Gastrocnemius medialis (tissue), 4 donors: ENCODE measurements around the gene HTRA3. TPM values are rescaled to one million over a fixed set of nuclear protein-coding genes. Genes with fewer than 3 reads are reported as not detected.

ENCODE experiments used
- ATAC-seq, 2 donors: fragments of 150-250 bp; one replicate each; pipeline ENCODE4 v1.9.1; 2016
- DNase-seq, 2 donors: peaks; one replicate each; pipeline ENCODE4 v3.0.0-alpha.2; 2019
- H3K27ac ChIP-seq, 4 donors: fragments of 200-600 bp; sonication (generic); 1 replicate in 1 of 4; 2 replicates in 3 of 4; pipeline ENCODE4 v1.5.1; 2016 to 2018; ENCODE audit warnings: mild to moderate bottlenecking in 2 of 4, moderate library complexity in 1 of 4
- H3K27me3 ChIP-seq, 3 donors: fragments of 200-600 bp; sonication (generic) in 2 of 3; 1 replicate in 1 of 3; 2 replicates in 2 of 3; pipeline versions ENCODE4 v1.5.1 to v1.6.0; 2016 to 2019; ENCODE audit warnings: mild to moderate bottlenecking in 1 of 3, moderate library complexity in 1 of 3
- H3K36me3 ChIP-seq, 2 donors: fragments of 200-600 bp; sonication (generic) in 1 of 2; one replicate each; pipeline ENCODE4 v1.5.1; 2017 to 2018
- H3K4me1 ChIP-seq, 2 donors: fragments of 200-600 bp; sonication (generic) in 1 of 2; one replicate each; pipeline ENCODE4 v1.5.1; 2016 to 2017; ENCODE audit warnings: mild to moderate bottlenecking in 2 of 2
- H3K4me3 ChIP-seq, 4 donors: fragments of 200-600 bp; sonication (generic) in 3 of 4; 1 replicate in 1 of 4; 2 replicates in 3 of 4; pipeline ENCODE4 v1.5.1; 2016 to 2019; ENCODE audit warnings: mild to moderate bottlenecking in 2 of 4
- H3K9me3 ChIP-seq, 3 donors: fragments of 200-600 bp; sonication (generic) in 2 of 3; 1 replicate in 1 of 3; 2 replicates in 2 of 3; pipeline ENCODE4 v1.5.1; 2016 to 2019
- POLR2A ChIP-seq, 2 donors: fragments of 450-650 bp; IDR thresholded peaks; one replicate each; pipeline ENCODE4 v1.6.1; 2017; ENCODE audit warnings: antibody characterized with exemption in 2 of 2, mild to moderate bottlenecking in 2 of 2, moderate library complexity in 2 of 2
- in situ Hi-C, 4 donors: fragments of 200-750 bp; cut with MboI; loops; one replicate each; pipeline versions ENCODE4 v1.15.0 to v1.8.0; 2017; ENCODE audit warnings: low sequenced_read_pairs in 4 of 4
- intact Hi-C: fragments of 100-400 bp; cut with DNase I; formaldehyde crosslinking; loops from one replicate; pipeline ENCODE4 v1.15.1; 2023; ENCODE audit warnings: low total_unique reads
- total RNA-seq, 4 donors: library from RNA; depleted of rRNA; stranded (reverse); fragments of >200 nt; gene quantifications; one replicate each; pipeline versions ENCODE4 v1.1.0 to v1.2.3, GENCODE V29; 2016
- TF ChIP-seq, protein P1 (sequence below), 5 experiments: fragments of 450-650 bp in 3 of 5; fragments of 200-600 bp in 2 of 5; sonication (generic) in 2 of 5; IDR thresholded peaks in 4 of 5; conservative IDR thresholded peaks in 1 of 5; 1 replicate in 4 of 5; 2 replicates in 1 of 5; pipeline ENCODE4 v1.5.1; 2016 to 2019; ENCODE audit warnings: antibody characterized with exemption in 5 of 5, mild to moderate bottlenecking in 3 of 5, moderate library complexity in 3 of 5

Gene HTRA3
- 10 to 100 TPM in 3 of 4 donors, 1 to 10 TPM in 1; 8.4 to 22.2 (median 16.0) TPM for total RNA-seq

DNA sequence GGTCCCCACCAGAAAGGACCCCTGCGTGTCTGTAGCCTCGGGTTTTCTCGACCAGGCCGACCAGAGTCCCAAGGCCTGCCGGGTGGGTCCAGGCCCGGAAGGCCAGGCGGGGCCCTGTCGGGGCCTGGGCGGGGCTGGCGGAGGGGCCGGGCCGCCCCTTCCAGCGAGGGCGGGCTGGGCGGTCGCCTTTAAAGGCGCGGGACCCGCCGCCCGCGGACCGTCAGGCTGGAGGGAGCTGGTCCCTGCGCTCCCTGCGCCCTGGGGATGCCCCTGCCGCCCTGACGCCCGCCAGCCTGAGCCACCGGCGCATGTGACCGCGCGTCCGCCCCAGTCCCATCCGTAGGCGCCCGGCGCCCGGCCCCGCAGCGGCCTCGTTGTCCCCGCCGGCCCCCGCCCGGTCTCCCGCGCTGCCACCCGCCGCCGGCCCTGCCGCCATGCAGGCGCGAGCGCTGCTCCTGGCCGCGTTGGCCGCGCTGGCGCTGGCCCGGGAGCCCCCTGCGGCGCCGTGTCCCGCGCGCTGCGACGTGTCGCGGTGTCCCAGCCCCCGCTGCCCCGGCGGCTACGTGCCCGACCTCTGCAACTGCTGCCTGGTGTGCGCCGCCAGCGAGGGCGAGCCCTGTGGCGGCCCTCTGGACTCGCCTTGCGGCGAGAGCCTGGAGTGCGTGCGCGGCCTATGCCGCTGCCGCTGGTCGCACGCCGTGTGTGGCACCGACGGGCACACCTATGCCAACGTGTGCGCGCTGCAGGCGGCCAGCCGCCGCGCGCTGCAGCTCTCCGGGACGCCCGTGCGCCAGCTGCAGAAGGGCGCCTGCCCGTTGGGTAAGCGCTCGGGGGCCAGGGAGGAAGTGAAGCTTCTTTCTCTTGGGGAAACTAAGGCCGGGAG, at the start of gene HTRA3:
HTRA3 (plus strand) TSS at position 220 of the 883 bp plus-strand sequence; CDS start at position 435, 215 bp downstream.
- peaks cover 5 to 18% of the 10 kb centered on the region in 2 donors for H3K4me1 ChIP-seq
- in situ Hi-C loops = no loop called here
- peak within 1 kb of the TSS; percentile 10 to 61 (median 27) for H3K27ac ChIP-seq
- H3K4me3 ChIP-seq = peak within 1 kb of the TSS; percentile 39 to 55 (median 50)
- H3K9me3 ChIP-seq = no peaks in the 10 kb centered on the region
- TF ChIP-seq POLR2A (IDR thresholded peaks at IDR 0.05) = peak; percentile 61 to 73
- TF ChIP-seq, protein P1, sequence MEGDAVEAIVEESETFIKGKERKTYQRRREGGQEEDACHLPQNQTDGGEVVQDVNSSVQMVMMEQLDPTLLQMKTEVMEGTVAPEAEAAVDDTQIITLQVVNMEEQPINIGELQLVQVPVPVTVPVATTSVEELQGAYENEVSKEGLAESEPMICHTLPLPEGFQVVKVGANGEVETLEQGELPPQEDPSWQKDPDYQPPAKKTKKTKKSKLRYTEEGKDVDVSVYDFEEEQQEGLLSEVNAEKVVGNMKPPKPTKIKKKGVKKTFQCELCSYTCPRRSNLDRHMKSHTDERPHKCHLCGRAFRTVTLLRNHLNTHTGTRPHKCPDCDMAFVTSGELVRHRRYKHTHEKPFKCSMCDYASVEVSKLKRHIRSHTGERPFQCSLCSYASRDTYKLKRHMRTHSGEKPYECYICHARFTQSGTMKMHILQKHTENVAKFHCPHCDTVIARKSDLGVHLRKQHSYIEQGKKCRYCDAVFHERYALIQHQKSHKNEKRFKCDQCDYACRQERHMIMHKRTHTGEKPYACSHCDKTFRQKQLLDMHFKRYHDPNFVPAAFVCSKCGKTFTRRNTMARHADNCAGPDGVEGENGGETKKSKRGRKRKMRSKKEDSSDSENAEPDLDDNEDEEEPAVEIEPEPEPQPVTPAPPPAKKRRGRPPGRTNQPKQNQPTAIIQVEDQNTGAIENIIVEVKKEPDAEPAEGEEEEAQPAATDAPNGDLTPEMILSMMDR (IDR thresholded peaks at IDR 0.05 in 4 of 5, conservative IDR thresholded peaks at IDR 0.05 in 1 of 5) = no peak
- peak in 1 of 2 donors; percentile 40 for DNase-seq
- ATAC-seq = peak; percentile 13 to 43
- H3K27me3 ChIP-seq = no peaks in the 10 kb centered on the region
- H3K36me3 ChIP-seq = no peaks in the 10 kb centered on the region
- intact Hi-C loops = no loop called here

DNA sequence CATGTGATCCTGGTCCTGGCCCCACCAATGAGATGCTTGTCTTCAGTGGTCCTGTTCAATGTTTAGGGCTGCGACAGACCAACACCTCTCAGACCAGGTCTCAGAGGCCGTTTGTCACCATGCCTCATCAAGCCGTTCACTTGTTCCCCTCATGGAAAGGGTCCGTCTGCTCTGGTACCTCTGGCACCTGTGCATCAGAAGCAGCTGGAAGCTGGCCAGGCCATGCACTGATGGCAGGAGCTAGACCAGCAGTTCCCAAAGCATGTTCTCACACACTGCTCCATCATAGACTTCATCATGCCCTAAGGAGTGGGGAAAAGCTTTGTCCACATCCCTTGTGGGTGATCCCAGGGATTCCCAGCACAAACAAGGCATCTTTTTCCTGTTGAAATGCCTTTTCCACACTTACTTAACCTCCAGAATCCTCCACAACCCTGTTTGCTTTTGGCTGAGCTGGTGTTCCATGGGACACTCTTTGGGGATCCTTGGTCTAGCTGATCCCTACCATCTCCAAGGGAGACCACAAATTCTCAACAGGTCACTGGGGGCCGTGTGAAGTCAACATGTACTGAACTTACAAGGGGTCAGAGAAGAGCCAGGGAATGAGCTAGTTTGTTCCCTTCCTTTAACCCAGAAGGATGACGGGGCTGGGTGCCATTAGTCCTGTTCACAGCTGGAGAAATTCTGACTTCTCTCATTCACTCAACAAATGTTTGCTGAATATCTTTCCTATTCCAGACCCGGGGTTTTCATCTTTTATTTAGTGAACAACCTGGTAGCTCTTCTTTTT, 48.7 kb upstream of the HTRA3 start:
- Histone ChIP-seq H3K27me3 (no peaks in the 10 kb centered on the region), H3K9me3 (no peaks in the 10 kb centered on the region), H3K36me3 (no peaks in the 10 kb centered on the region), H3K27ac (peak overlapping the region in 1 of 4 donors; percentile 34), H3K4me1 (no peaks in the 10 kb centered on the region), H3K4me3 (no peak overlapping the region)
- TF ChIP-seq POLR2A (IDR thresholded peaks at IDR 0.05) = no peak
- ATAC-seq = no peak
- in situ Hi-C loops = no loop called here
- intact Hi-C loops = no loop called here
- no peak for DNase-seq

DNA sequence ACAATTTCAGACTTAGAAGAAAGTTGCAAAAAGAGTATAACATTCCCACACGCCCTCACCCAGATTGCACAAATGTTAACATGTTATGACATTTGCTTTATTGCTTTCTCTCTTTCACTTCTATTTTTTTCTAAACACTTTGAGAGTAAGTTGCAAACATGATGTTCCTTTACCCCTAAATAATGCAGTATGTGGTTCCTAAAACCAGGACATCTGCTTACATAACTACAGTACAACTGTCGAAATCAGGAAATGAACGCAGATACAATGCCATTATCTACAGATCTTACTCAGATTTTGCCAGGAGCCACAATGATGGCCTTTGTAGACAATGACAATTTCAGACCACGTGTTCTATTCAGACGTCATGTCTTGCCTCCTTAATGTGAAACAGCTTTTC, 48.1 kb upstream of the HTRA3 start:
- ATAC-seq (peak in 1 of 2 donors; percentile 55), DNase-seq (no peak)
- in situ Hi-C loops = no loop called here
- H3K27ac ChIP-seq = no peak overlapping the region
- no peaks in the 10 kb centered on the region for H3K4me1 ChIP-seq
- TF ChIP-seq, protein P1 (IDR thresholded peaks at IDR 0.05 in 4 of 5, conservative IDR thresholded peaks at IDR 0.05 in 1 of 5) = no peak
- no peak for TF ChIP-seq POLR2A (IDR thresholded peaks at IDR 0.05)
- no peaks in the 10 kb centered on the region for H3K36me3 ChIP-seq
- H3K9me3 ChIP-seq = no peaks in the 10 kb centered on the region
- H3K27me3 ChIP-seq = no peaks in the 10 kb centered on the region
- no peak overlapping the region for H3K4me3 ChIP-seq
- intact Hi-C loops = no loop called here

DNA sequence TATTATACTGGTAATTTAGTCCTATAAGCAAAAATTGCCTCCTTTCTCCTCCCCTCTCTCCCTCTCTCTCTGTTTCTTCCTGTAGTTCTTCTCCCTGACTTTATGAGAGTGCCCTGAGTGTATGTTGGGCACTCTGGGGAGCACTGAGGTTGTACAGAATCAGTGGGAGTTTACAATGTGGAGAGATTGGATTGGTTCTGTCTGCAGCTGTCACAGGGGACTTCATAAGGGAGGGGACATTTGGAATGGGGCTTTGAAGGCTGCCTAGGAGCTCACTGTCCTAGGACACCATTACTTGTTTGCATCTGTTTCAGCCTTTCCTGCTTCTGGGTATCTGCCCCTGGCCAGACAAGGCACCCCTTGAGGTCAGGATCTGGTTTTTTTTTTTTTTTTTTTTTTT, 47.6 kb upstream of the HTRA3 start:
- H3K4me3 ChIP-seq = no peak overlapping the region
- TF ChIP-seq, protein P1 (IDR thresholded peaks at IDR 0.05 in 4 of 5, conservative IDR thresholded peaks at IDR 0.05 in 1 of 5) = no peak
- H3K4me1 ChIP-seq = no peaks in the 10 kb centered on the region
- H3K9me3 ChIP-seq = no peaks in the 10 kb centered on the region
- in situ Hi-C loops (no loop called here), intact Hi-C loops (no loop called here)
- no peak for DNase-seq
- ATAC-seq = no peak
- H3K36me3 ChIP-seq = no peaks in the 10 kb centered on the region
- H3K27ac ChIP-seq = peak overlapping the region in 1 of 4 donors; percentile 52
- no peaks in the 10 kb centered on the region for H3K27me3 ChIP-seq
